HEK293 (cell line): Measurements from ENCODE around the gene ARAP3.

ENCODE experiments used
- CTCF ChIA-PET: fragments of 350-600 bp; formaldehyde crosslinking; extraction: SDS; loops from one replicate; lab custom pipeline; 2021; ENCODE audit warnings: antibody characterized with exemption; lab: Yijun Ruan, JAX
- POLR2A ChIA-PET: fragments of 300-600 bp; formaldehyde crosslinking; extraction: SDS; loops from one replicate; lab custom pipeline; 2020; ENCODE audit warnings: antibody characterized with exemption, inconsistent platforms; lab: Yijun Ruan, JAX
- H3K27ac ChIP-seq: fragments of 200-500 bp; sonication (Bioruptor generic); 2 replicates; pipeline ENCODE4 v1.5.1; 2014; ENCODE audit warnings: low read depth, low read length, control low read depth, inconsistent platforms; ENCODE audit errors: extremely low read depth
- H3K36me3 ChIP-seq, 2 experiments: fragments of 200-500 bp in 1 of 2; sonication (Bioruptor generic) in 1 of 2; 1 replicate in 1 of 2; 2 replicates in 1 of 2; pipeline ENCODE4 v1.5.1; 2014 to 2017; ENCODE audit warnings: inconsistent platforms in 2 of 2, low read length in 2 of 2; ENCODE audit not compliant: control insufficient read depth in 2 of 2, insufficient read depth in 1 of 2
- H3K4me1 ChIP-seq: fragments of 200-500 bp; sonication (Bioruptor generic); 2 replicates; pipeline ENCODE4 v1.5.1; 2014; ENCODE audit warnings: mild to moderate bottlenecking, low read length, inconsistent platforms; ENCODE audit not compliant: control insufficient read depth, insufficient read depth
- H3K4me3 ChIP-seq: 2 replicates; pipeline ENCODE4 v1.5.1; 2011; ENCODE audit warnings: low read depth, mild to moderate bottlenecking, control low read depth, low read length, moderate library complexity
- H3K9me3 ChIP-seq: fragments of 200-500 bp; sonication (Bioruptor generic); 2 replicates; pipeline ENCODE4 v1.5.1; 2014; ENCODE audit warnings: low read depth, low read length, inconsistent platforms; ENCODE audit not compliant: control insufficient read depth, insufficient read depth
- EGR2 ChIP-seq: fragments of 450-650 bp; formaldehyde crosslinking; IDR thresholded peaks from 2 replicates; pipeline ENCODE4 v1.5.1; 2016; ENCODE audit warnings: low read depth, missing biosample characterization, missing genetic modification characterization
- FEZF1 ChIP-seq: fragments of 450-650 bp; formaldehyde crosslinking; IDR thresholded peaks from 2 replicates; pipeline ENCODE4 v1.5.1; 2016; ENCODE audit warnings: missing biosample characterization, missing genetic modification characterization
- TCF7L2 ChIP-seq: IDR thresholded peaks from 2 replicates; pipeline ENCODE4 v1.6.1; 2011; ENCODE audit warnings: low read depth, mild to moderate bottlenecking, inconsistent platforms, low read length, moderate library complexity, borderline replicate concordance
- ZBTB20 ChIP-seq: fragments of 450-650 bp; formaldehyde crosslinking; IDR thresholded peaks from 2 replicates; pipeline ENCODE4 v1.5.1; 2016; ENCODE audit warnings: missing biosample characterization, missing genetic modification characterization
- ZBTB48 ChIP-seq: fragments of 450-650 bp; formaldehyde crosslinking; IDR thresholded peaks from 2 replicates; pipeline ENCODE4 v1.5.1; 2016; ENCODE audit warnings: missing biosample characterization, missing genetic modification characterization
- ZFHX2 ChIP-seq: fragments of 450-650 bp; formaldehyde crosslinking; conservative IDR thresholded peaks from 2 replicates; pipeline ENCODE4 v1.5.1; 2016; ENCODE audit warnings: missing biosample characterization, missing genetic modification characterization
- ZIC2 ChIP-seq: fragments of 450-650 bp; formaldehyde crosslinking; IDR thresholded peaks from 2 replicates; pipeline ENCODE4 v1.5.1; 2016; ENCODE audit warnings: missing biosample characterization, missing genetic modification characterization
- ZNF155 ChIP-seq: fragments of 450-650 bp; formaldehyde crosslinking; IDR thresholded peaks from 2 replicates; pipeline ENCODE4 v1.5.1; 2016; ENCODE audit warnings: missing biosample characterization, missing genetic modification characterization
- ZNF184 ChIP-seq: fragments of 450-650 bp; IDR thresholded peaks from 2 replicates; pipeline ENCODE4 v1.5.1; 2018; ENCODE audit warnings: missing biosample characterization, mild to moderate bottlenecking, missing genetic modification characterization
- ZNF248 ChIP-seq: fragments of 450-650 bp; formaldehyde crosslinking; IDR thresholded peaks from 2 replicates; pipeline ENCODE4 v1.5.1; 2017; ENCODE audit warnings: missing biosample characterization, missing genetic modification characterization
- ZNF266 ChIP-seq: fragments of 450-650 bp; formaldehyde crosslinking; IDR thresholded peaks from 2 replicates; pipeline ENCODE4 v1.5.1; 2016; ENCODE audit warnings: missing biosample characterization, missing genetic modification characterization, low read depth
- ZNF366 ChIP-seq: fragments of 450-650 bp; formaldehyde crosslinking; conservative IDR thresholded peaks from 2 replicates; pipeline ENCODE4 v1.5.1; 2016; ENCODE audit warnings: missing biosample characterization, missing genetic modification characterization
- ZNF37A ChIP-seq: fragments of 450-650 bp; IDR thresholded peaks from 2 replicates; pipeline ENCODE4 v1.5.1; 2018; ENCODE audit warnings: missing biosample characterization, missing genetic modification characterization
- ZNF529 ChIP-seq: fragments of 450-650 bp; formaldehyde crosslinking; IDR thresholded peaks from 2 replicates; pipeline ENCODE4 v1.5.1; 2017; ENCODE audit warnings: missing genetic modification characterization, missing biosample characterization; ENCODE audit not compliant: insufficient replicate concordance
- TF ChIP-seq, protein P1 (sequence below): fragments of 450-650 bp; formaldehyde crosslinking; IDR thresholded peaks from 2 replicates; pipeline ENCODE4 v1.5.1; 2016; ENCODE audit warnings: missing biosample characterization, missing genetic modification characterization
- TF ChIP-seq, protein P2 (sequence below): fragments of 450-650 bp; formaldehyde crosslinking; IDR thresholded peaks from 2 replicates; pipeline ENCODE4 v1.5.1; 2016; ENCODE audit warnings: missing biosample characterization, missing genetic modification characterization
- TF ChIP-seq, protein P3 (sequence below): fragments of 450-650 bp; formaldehyde crosslinking; IDR thresholded peaks from 2 replicates; pipeline ENCODE4 v1.5.1; 2016; ENCODE audit warnings: missing biosample characterization, missing genetic modification characterization
- TF ChIP-seq, protein P4 (sequence below): fragments of 450-650 bp; formaldehyde crosslinking; IDR thresholded peaks from 2 replicates; pipeline ENCODE4 v1.5.1; 2017; ENCODE audit warnings: missing biosample characterization, missing genetic modification characterization

Gene ARAP3

GRCh38 chr5:141669520-141669919 is 12.5 kb downstream of the ARAP3 start:
- Histone ChIP-seq H3K4me3 (no peak overlapping the region), H3K4me1 (no peaks in the 10 kb centered on the region), H3K36me3 (peaks cover 0 to 9% of the 10 kb centered on the region in 2 experiments; a peak in 1 of 3 replicates), H3K27ac (no peak overlapping the region), H3K9me3 (no peaks in the 10 kb centered on the region)
- CTCF ChIA-PET = interaction anchor here (0.6 to 2.4 kb wide), 10 partner anchors 10 to 405 kb away, joined by 3 to 12 read pairs (median 4); partner anchors contain the start of gene ARAP3
- POLR2A ChIA-PET = interaction anchor here (1.5 kb wide), 1 partner anchor 33 kb away, joined by 5 read pairs; the partner anchor contains the start of genes HDAC3 and RELL2
- TF ChIP-seq ZIC2 (tag by site-specific recombination) = no peak
- no peak for TF ChIP-seq ZBTB20 (tag by site-specific recombination)
- TF ChIP-seq ZNF248 (tag by site-specific recombination) = no peak
- TF ChIP-seq ZBTB48 = no peak
- TF ChIP-seq ZNF37A (tag by site-specific recombination) = no peak
- TF ChIP-seq, protein P1, sequence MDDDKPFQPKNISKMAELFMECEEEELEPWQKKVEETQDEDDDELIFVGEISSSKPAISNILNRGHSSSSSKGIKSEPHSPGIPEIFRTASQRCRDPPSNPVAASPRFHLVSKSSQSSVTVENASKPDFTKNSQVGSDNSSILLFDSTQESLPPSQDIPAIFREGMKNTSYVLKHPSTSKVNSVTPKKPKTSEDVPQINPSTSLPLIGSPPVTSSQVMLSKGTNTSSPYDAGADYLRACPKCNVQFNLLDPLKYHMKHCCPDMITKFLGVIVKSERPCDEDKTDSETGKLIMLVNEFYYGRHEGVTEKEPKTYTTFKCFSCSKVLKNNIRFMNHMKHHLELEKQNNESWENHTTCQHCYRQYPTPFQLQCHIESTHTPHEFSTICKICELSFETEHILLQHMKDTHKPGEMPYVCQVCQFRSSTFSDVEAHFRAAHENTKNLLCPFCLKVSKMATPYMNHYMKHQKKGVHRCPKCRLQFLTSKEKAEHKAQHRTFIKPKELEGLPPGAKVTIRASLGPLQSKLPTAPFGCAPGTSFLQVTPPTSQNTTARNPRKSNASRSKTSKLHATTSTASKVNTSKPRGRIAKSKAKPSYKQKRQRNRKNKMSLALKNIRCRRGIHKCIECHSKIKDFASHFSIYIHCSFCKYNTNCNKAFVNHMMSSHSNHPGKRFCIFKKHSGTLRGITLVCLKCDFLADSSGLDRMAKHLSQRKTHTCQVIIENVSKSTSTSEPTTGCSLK = no peak
- no peak for TF ChIP-seq FEZF1 (tag by site-specific recombination)
- no peak for TF ChIP-seq ZNF529 (tag by site-specific recombination)

DNA sequence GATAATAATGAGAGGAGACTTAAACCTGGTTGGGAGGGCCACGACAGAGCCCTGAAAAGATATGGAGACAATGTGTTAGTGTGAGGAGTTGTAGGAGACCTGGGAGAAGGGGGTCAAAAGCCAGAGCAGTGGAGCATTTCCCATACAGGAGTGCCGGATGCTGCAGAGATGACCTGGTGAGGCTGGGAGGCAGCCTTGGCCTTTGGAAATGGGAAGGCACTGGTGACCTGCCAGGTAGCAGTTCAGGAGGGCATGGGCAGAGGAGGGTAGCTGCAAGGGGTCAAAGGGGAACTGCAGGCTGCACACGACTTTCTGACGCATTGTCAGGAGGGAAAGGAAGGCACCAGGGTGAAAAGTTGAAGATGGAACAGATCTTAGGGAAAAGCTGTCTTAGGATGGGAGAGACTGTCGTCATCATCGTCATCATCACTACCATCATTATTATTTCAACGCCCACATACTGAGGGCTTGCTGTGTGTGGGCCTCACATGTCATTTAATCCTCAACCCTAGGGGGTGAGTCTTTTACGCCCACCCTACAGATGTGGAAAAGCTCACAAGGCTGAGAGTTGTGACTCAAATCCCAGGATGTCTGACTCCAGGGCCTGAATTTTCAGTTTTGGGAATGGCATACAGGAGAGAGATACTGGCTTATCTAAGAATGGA is 13.3 kb downstream of the ARAP3 start:
- ChIA-PET POLR2A (interaction anchor here (0.7 to 1.5 kb wide), 2 partner anchors 32 kb away, joined by 4 to 5 read pairs; partner anchors contain the start of genes HDAC3 and RELL2), CTCF (interaction anchor here (0.5 to 2.4 kb wide), 11 partner anchors 9 to 356 kb away, joined by 3 to 12 read pairs (median 3); partner anchors contain the start of genes ARAP3 and PCDHGB5)
- TF ChIP-seq EGR2 (tag by site-specific recombination) = peak; percentile 97
- no peak for TF ChIP-seq ZNF366 (tag by site-specific recombination)
- TF ChIP-seq ZFHX2 (tag by site-specific recombination) = peak; percentile 98
- no peak for TF ChIP-seq TCF7L2
- H3K27ac ChIP-seq = no peak overlapping the region
- no peaks in the 10 kb centered on the region for H3K9me3 ChIP-seq
- no peaks in the 10 kb centered on the region for H3K4me1 ChIP-seq
- peaks cover 0 to 9% of the 10 kb centered on the region in 2 experiments; a peak in 1 of 3 replicates for H3K36me3 ChIP-seq
- H3K4me3 ChIP-seq = no peak overlapping the region

- Histone ChIP-seq H3K4me1 (no peaks in the 10 kb centered on the region), H3K36me3 (no peaks in the 10 kb centered on the region), H3K4me3 (no peak overlapping the region), H3K9me3 (no peaks in the 10 kb centered on the region), H3K27ac (no peak overlapping the region)
- POLR2A ChIA-PET = no interaction called here
- CTCF ChIA-PET = interaction anchor here (0.6 to 3.7 kb wide), 11 partner anchors 10 to 486 kb away, joined by 3 to 19 read pairs (median 6); partner anchors contain the start of gene RNF14
- TF ChIP-seq ZNF184 (tag by site-specific recombination) (no peak), ZNF155 (tag by site-specific recombination) (no peak), ZNF266 (tag by site-specific recombination) (no peak)
- TF ChIP-seq, protein P2, sequence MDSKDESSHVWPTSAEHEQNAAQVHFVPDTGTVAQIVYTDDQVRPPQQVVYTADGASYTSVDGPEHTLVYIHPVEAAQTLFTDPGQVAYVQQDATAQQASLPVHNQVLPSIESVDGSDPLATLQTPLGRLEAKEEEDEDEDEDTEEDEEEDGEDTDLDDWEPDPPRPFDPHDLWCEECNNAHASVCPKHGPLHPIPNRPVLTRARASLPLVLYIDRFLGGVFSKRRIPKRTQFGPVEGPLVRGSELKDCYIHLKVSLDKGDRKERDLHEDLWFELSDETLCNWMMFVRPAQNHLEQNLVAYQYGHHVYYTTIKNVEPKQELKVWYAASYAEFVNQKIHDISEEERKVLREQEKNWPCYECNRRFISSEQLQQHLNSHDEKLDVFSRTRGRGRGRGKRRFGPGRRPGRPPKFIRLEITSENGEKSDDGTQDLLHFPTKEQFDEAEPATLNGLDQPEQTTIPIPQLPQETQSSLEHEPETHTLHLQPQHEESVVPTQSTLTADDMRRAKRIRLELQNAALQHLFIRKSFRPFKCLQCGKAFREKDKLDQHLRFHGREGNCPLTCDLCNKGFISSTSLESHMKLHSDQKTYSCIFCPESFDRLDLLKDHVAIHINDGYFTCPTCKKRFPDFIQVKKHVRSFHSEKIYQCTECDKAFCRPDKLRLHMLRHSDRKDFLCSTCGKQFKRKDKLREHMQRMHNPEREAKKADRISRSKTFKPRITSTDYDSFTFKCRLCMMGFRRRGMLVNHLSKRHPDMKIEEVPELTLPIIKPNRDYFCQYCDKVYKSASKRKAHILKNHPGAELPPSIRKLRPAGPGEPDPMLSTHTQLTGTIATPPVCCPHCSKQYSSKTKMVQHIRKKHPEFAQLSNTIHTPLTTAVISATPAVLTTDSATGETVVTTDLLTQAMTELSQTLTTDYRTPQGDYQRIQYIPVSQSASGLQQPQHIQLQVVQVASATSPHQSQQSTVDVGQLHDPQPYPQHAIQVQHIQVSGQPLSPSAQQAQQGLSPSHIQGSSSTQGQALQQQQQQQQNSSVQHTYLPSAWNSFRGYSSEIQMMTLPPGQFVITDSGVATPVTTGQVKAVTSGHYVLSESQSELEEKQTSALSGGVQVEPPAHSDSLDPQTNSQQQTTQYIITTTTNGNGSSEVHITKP (tag by site-specific recombination) = peak; percentile 30; the same call in 1 of the 2 replicates
- TF ChIP-seq, protein P3, sequence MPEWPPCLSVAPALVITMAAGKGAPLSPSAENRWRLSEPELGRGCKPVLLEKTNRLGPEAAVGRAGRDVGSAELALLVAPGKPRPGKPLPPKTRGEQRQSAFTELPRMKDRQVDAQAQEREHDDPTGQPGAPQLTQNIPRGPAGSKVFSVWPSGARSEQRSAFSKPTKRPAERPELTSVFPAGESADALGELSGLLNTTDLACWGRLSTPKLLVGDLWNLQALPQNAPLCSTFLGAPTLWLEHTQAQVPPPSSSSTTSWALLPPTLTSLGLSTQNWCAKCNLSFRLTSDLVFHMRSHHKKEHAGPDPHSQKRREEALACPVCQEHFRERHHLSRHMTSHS (tag by site-specific recombination) = no peak
- TF ChIP-seq, protein P4, sequence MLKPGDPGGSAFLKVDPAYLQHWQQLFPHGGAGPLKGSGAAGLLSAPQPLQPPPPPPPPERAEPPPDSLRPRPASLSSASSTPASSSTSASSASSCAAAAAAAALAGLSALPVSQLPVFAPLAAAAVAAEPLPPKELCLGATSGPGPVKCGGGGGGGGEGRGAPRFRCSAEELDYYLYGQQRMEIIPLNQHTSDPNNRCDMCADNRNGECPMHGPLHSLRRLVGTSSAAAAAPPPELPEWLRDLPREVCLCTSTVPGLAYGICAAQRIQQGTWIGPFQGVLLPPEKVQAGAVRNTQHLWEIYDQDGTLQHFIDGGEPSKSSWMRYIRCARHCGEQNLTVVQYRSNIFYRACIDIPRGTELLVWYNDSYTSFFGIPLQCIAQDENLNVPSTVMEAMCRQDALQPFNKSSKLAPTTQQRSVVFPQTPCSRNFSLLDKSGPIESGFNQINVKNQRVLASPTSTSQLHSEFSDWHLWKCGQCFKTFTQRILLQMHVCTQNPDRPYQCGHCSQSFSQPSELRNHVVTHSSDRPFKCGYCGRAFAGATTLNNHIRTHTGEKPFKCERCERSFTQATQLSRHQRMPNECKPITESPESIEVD (tag by site-specific recombination) = no peak
These were observed 15.8 kb downstream of the ARAP3 start for GRCh38 chr5:141665995-141666940.
